B cell (primary cell): Measurements from ENCODE around the gene TEX10. TPM values are rescaled to one million over a fixed set of nuclear protein-coding genes. Genes with fewer than 3 reads are reported as not detected.

Source experiments
- ATAC-seq: fragments of 200-7000 bp; cut with Tn5 transposase; one replicate; pipeline ENCODE4 v1.10.0; 2021; ENCODE audit warnings: low read depth, mild to moderate bottlenecking, moderate number of reproducible peaks, moderate library complexity
- CTCF ChIA-PET: fragments of 350-600 bp; sonication (Branson Sonifier 250); formaldehyde crosslinking; loops from one replicate; lab custom pipeline; 2021; ENCODE audit warnings: antibody characterized with exemption, inconsistent platforms; lab: Charles Lee
- POLR2A ChIA-PET: fragments of 350-600 bp; sonication (Branson Sonifier 250); formaldehyde crosslinking; loops from one replicate; lab custom pipeline; 2021; ENCODE audit warnings: antibody characterized with exemption; lab: Charles Lee
- DNase-seq: peaks from one replicate; pipeline ENCODE4 v3.0.0; 2013
- H2AFZ ChIP-seq: 2 replicates; pipeline ENCODE4 v1.6.1; 2012; ENCODE audit warnings: mild to moderate bottlenecking, low read depth, low read length; ENCODE audit not compliant: insufficient read depth, poor library complexity, severe bottlenecking
- H3K27ac ChIP-seq, 2 donors: 1 replicate in 1 of 2; 2 replicates in 1 of 2; pipeline ENCODE4 v1.5.1; 2012 to 2013; ENCODE audit warnings: low read length in 2 of 2, mild to moderate bottlenecking in 2 of 2, moderate library complexity in 1 of 2
- H3K27me3 ChIP-seq, 4 experiments: fragments of 200-600 bp in 1 of 4; sonication (generic) in 1 of 4; replicated peaks in 1 of 4; 1 replicate in 2 of 4; 2 replicates in 2 of 4; pipeline versions ENCODE4 v1.6.1 to v1.7.0; 2013 to 2016; ENCODE audit warnings: low read length in 3 of 4, mild to moderate bottlenecking in 2 of 4, mixed read lengths in 1 of 4, moderate library complexity in 1 of 4; ENCODE audit not compliant: insufficient read depth in 4 of 4, control insufficient read depth in 3 of 4; ENCODE audit errors: control extremely low read depth in 1 of 4
- H3K36me3 ChIP-seq, 2 experiments: replicated peaks in 1 of 2; 1 replicate in 1 of 2; 2 replicates in 1 of 2; pipeline versions ENCODE4 v1.6.1 to v1.7.1; 2013; ENCODE audit warnings: low read length in 1 of 2; ENCODE audit not compliant: insufficient read depth in 2 of 2, control insufficient read depth in 1 of 2; ENCODE audit errors: control extremely low read depth in 1 of 2, extremely low read depth in 1 of 2
- H3K4me1 ChIP-seq, 2 donors: fragments of 200-600 bp in 1 of 2; sonication (generic) in 1 of 2; 1 replicate in 1 of 2; 2 replicates in 1 of 2; pipeline versions ENCODE4 v1.5.1 to v1.6.1; 2013 to 2017; ENCODE audit warnings: low read length in 2 of 2; ENCODE audit not compliant: control insufficient read depth in 2 of 2, insufficient read depth in 2 of 2
- H3K4me2 ChIP-seq: replicated peaks from 2 replicates; pipeline ENCODE3; 2012; ENCODE audit warnings: mild to moderate bottlenecking, low read depth, low read length; ENCODE audit not compliant: poor library complexity, severe bottlenecking
- H3K4me3 ChIP-seq, 5 experiments: fragments of 200-600 bp in 1 of 5; sonication (generic) in 1 of 5; 1 replicate in 3 of 5; 2 replicates in 2 of 5; pipeline versions ENCODE4 v1.5.1 to v1.7.0; 2011 to 2016; ENCODE audit warnings: low read length in 4 of 5, mild to moderate bottlenecking in 4 of 5, low read depth in 2 of 5, control low read depth in 1 of 5, moderate library complexity in 1 of 5; ENCODE audit not compliant: insufficient read depth in 1 of 5; ENCODE audit errors: control extremely low read depth in 1 of 5, extremely low read depth in 1 of 5
- H3K79me2 ChIP-seq: fragments of 200-600 bp; sonication (generic); one replicate; pipeline ENCODE4 v1.6.0; 2016; ENCODE audit warnings: low read length; ENCODE audit not compliant: control insufficient read depth, insufficient read depth
- H3K9ac ChIP-seq: fragments of 200-600 bp; sonication (generic); 2 replicates; pipeline ENCODE4 v1.6.1; 2017; ENCODE audit warnings: mild to moderate bottlenecking, low read length, moderate library complexity
- H3K9me3 ChIP-seq, 3 donors: one replicate each; pipeline versions ENCODE4 v1.6.1 to v1.7.1; 2013; ENCODE audit warnings: low read length in 2 of 3; ENCODE audit not compliant: control insufficient read depth in 2 of 3, insufficient read depth in 1 of 3; ENCODE audit errors: control extremely low read depth in 1 of 3
- H4K20me1 ChIP-seq: 2 replicates; pipeline ENCODE4 v1.6.0; 2012; ENCODE audit warnings: mild to moderate bottlenecking, low read length; ENCODE audit not compliant: insufficient read depth, control insufficient read depth, poor library complexity, severe bottlenecking
- H3K27ac Mint-ChIP-seq: one replicate; pipeline ENCODE4 v1.8.0; 2021; ENCODE audit warnings: mixed read lengths
- H3K27me3 Mint-ChIP-seq: one replicate; pipeline ENCODE4 v1.8.0; 2021; ENCODE audit warnings: mixed read lengths
- H3K4me1 Mint-ChIP-seq: one replicate; pipeline ENCODE4 v1.8.0; 2021; ENCODE audit warnings: mixed read lengths
- H3K4me3 Mint-ChIP-seq: one replicate; pipeline ENCODE4 v1.8.0; 2021; ENCODE audit warnings: mixed read lengths
- H3K9me3 Mint-ChIP-seq: one replicate; pipeline ENCODE4 v1.8.0; 2022; ENCODE audit warnings: mixed read lengths; ENCODE audit not compliant: insufficient read depth
- EZH2 ChIP-seq: IDR thresholded peaks from 2 replicates; pipeline ENCODE4 v1.6.1; 2012; ENCODE audit warnings: borderline replicate concordance, low read depth, mild to moderate bottlenecking, moderate library complexity, low read length; ENCODE audit not compliant: insufficient read depth, poor library complexity, severe bottlenecking
- WGBS: methylation state at CpG from one replicate; pipeline ENCODE4 v1.1.5; 2013; ENCODE audit warnings: missing lambda C conversion rate; ENCODE audit not compliant: insufficient coverage; 5-methylcytosine and 5-hydroxymethylcytosine counted together
- intact Hi-C: fragments of 100-400 bp; cut with micrococcal nuclease; formaldehyde crosslinking; loops from one replicate; pipeline ENCODE4 v1.10.0; 2022
- polyA plus RNA-seq: library from polyadenylated mRNA; depleted of rRNA; stranded (reverse); fragments of >200 nt; gene quantifications from 2 replicates; pipeline ENCODE4 v1.2.3, GENCODE V29; 2012
- total RNA-seq, 2 donors: library from RNA; stranded (reverse); fragments of 120-200 nt in 1 of 2; gene quantifications; 1 replicate in 1 of 2; 2 replicates in 1 of 2; pipeline versions ENCODE4 v1.2.3 to v1.2.4, GENCODE V29; 2013 to 2022
- TF ChIP-seq, protein P1 (sequence below): fragments of 200-600 bp; IDR thresholded peaks from one replicate; pipeline ENCODE4 v1.8.0; 2022; ENCODE audit warnings: antibody characterized with exemption, mild to moderate bottlenecking

The TEX10 gene
- total and polyA plus RNA-seq, 2 donors (not counting 1 experiment from before 2014, with no cell fraction given) = 15.5 to 24.9 TPM

DNA sequence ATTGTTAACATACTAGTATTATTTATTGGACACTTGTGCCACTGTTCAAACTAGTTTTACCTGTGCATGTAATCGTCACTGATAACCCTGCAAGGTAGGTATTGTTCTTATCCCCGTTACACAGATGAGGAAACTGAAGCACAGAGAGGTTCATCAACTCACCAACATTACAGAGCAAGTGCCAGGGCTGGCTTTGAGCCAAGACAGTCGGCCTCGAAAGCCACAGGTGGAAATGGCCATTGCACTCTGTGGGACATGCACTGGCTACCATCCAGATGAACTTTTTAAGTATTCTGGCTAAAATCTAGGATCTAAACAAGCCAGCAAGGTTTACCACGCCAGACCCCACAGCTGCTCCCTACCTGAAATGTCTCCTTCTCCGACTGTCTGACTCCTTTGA is 57.9 kb downstream of the TEX10 start:
- Histone ChIP-seq H3K27ac (no peak overlapping the region), H3K27me3 (no peaks in the 10 kb centered on the region), H2AFZ (no peak overlapping the region), H3K4me1 (no peaks in the 10 kb centered on the region), H3K36me3 (peaks cover 14 to 59% of the 10 kb centered on the region in 2 experiments), H3K9ac (no peak overlapping the region), H4K20me1 (no peaks in the 10 kb centered on the region), H3K79me2 (no peaks in the 10 kb centered on the region), H3K4me2 (no peak overlapping the region), H3K9me3 (no peaks in the 10 kb centered on the region), H3K4me3 (no peak overlapping the region)
- DNase-seq (no peak), ATAC-seq (no peak)
- no peaks in the 10 kb centered on the region for H3K4me1 Mint-ChIP-seq
- no peaks in the 10 kb centered on the region for H3K9me3 Mint-ChIP-seq
- ChIA-PET POLR2A (no interaction called here), CTCF (no interaction called here)
- H3K27ac Mint-ChIP-seq = no peak overlapping the region
- WGBS = 85% methylated on average over 6 of the region's 6 CpGs
- TF ChIP-seq, protein P1, sequence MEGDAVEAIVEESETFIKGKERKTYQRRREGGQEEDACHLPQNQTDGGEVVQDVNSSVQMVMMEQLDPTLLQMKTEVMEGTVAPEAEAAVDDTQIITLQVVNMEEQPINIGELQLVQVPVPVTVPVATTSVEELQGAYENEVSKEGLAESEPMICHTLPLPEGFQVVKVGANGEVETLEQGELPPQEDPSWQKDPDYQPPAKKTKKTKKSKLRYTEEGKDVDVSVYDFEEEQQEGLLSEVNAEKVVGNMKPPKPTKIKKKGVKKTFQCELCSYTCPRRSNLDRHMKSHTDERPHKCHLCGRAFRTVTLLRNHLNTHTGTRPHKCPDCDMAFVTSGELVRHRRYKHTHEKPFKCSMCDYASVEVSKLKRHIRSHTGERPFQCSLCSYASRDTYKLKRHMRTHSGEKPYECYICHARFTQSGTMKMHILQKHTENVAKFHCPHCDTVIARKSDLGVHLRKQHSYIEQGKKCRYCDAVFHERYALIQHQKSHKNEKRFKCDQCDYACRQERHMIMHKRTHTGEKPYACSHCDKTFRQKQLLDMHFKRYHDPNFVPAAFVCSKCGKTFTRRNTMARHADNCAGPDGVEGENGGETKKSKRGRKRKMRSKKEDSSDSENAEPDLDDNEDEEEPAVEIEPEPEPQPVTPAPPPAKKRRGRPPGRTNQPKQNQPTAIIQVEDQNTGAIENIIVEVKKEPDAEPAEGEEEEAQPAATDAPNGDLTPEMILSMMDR = no peak
- no peak for TF ChIP-seq EZH2
- H3K4me3 Mint-ChIP-seq = no peak overlapping the region
- no peaks in the 10 kb centered on the region for H3K27me3 Mint-ChIP-seq
- intact Hi-C loops = no loop called here

DNA sequence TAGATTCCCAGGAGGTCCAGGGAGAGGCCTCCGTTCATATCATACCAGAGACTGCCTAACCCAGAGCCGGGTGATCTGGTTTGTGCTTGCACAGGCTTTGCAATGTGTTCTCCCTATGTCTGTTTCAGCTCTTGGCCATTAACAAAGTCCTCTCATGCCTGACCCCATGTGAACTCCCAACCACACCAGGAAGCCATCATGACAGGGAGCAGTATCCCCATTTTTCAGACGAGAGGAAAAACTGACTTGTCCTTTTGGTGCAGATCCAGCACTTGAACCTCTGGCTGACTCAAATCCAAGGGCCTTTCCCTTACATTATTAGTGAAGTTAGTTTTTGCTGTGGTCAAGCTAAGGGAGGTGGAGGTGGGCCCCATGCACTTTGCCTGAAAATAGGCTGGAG is 58.4 kb downstream of the TEX10 start:
- H3K27ac ChIP-seq = no peak overlapping the region

More for the DNA sequence above, 58.4 kb downstream of the TEX10 start:
- H3K4me3 ChIP-seq = no peak overlapping the region
- no peak for ATAC-seq
- H3K36me3 ChIP-seq = peaks cover 16 to 58% of the 10 kb centered on the region in 2 experiments
- H2AFZ ChIP-seq = no peak overlapping the region
- no peaks in the 10 kb centered on the region for H4K20me1 ChIP-seq
- no peaks in the 10 kb centered on the region for H3K79me2 ChIP-seq
- TF ChIP-seq, protein P1 = no peak
- no peak for TF ChIP-seq EZH2
- Mint-ChIP-seq H3K4me3 (no peak overlapping the region), H3K27me3 (no peaks in the 10 kb centered on the region), H3K9me3 (no peaks in the 10 kb centered on the region), H3K4me1 (no peaks in the 10 kb centered on the region), H3K27ac (no peak overlapping the region)
- H3K9ac ChIP-seq = no peak overlapping the region
- H3K4me1 ChIP-seq = no peaks in the 10 kb centered on the region
- 94% methylated on average over 3 of the region's 3 CpGs for WGBS
- POLR2A ChIA-PET = no interaction called here
- no peaks in the 10 kb centered on the region for H3K27me3 ChIP-seq
- intact Hi-C loops = no loop called here
- H3K9me3 ChIP-seq = no peaks in the 10 kb centered on the region
- H3K4me2 ChIP-seq = no peak overlapping the region
- DNase-seq = no peak
- CTCF ChIA-PET = no interaction called here
